Inflammatory macrophage treated with lipopolysaccharide for 4 hours (primary cell): ENCODE data around the gene IGF1R.
A peak's percentile ranks its signal among the peaks of the same experiment; 100 is the strongest.
"Not testable (repeated sequence)": the region's sequence is repeated elsewhere in the genome, so short reads cannot be mapped to it uniquely, and the experiment has no call there.

Experiments used
- DNase-seq: peaks from one replicate; pipeline ENCODE4 v3.0.0-alpha.2; 2020

Gene IGF1R

GRCh38 chr15:98647774-98648653, at the start of gene IGF1R:
TSS of gene IGF1R (plus strand) at chr15:98648539. CDS start at chr15:98649582, 1,043 bp downstream.
- DNase-seq: peak; percentile 85

- DNase-seq: peak; percentile 75
Observed at GRCh38 chr15:98599909-98600691, 48.2 kb upstream of the IGF1R start.

- DNase-seq: no peak
Observed at GRCh38 chr15:98604983-98605382, 43.4 kb upstream of the IGF1R start.

- DNase-seq: no peak
Observed at GRCh38 chr15:98609144-98609852, 39.0 kb upstream of the IGF1R start.

- DNase-seq: peak; percentile 49
Observed at GRCh38 chr15:98610991-98611390, 37.3 kb upstream of the IGF1R start.

- no peak for DNase-seq
Observed at GRCh38 chr15:98611808-98612207, 36.5 kb upstream of the IGF1R start.

- DNase-seq: peak; percentile 47
Observed at GRCh38 chr15:98612490-98613110, 35.7 kb upstream of the IGF1R start.

- DNase-seq: no peak
Observed at GRCh38 chr15:98614681-98615080, 33.7 kb upstream of the IGF1R start.

- DNase-seq: no peak
Observed at GRCh38 chr15:98616397-98616796, 31.9 kb upstream of the IGF1R start.

- no peak for DNase-seq
Observed at GRCh38 chr15:98617328-98617980, 30.9 kb upstream of the IGF1R start.

GRCh38 chr15:98618576-98618975, 29.8 kb upstream of the IGF1R start:
- DNase-seq: not testable (repeated sequence)

- no peak for DNase-seq
Observed at GRCh38 chr15:98620020-98620419, 28.3 kb upstream of the IGF1R start.

- DNase-seq: no peak
Observed at GRCh38 chr15:98621021-98621420, 27.3 kb upstream of the IGF1R start.

- no peak for DNase-seq
Observed at GRCh38 chr15:98625614-98626013, 22.7 kb upstream of the IGF1R start.

GRCh38 chr15:98626153-98626552, 22.2 kb upstream of the IGF1R start:
- no peak for DNase-seq

- DNase-seq: no peak
Observed at GRCh38 chr15:98628216-98628615, 20.1 kb upstream of the IGF1R start.

GRCh38 chr15:98635848-98636247, 12.5 kb upstream of the IGF1R start:
- peak; percentile 19 for DNase-seq

GRCh38 chr15:98643115-98643514, 5.2 kb upstream of the IGF1R start:
- no peak for DNase-seq

GRCh38 chr15:98646546-98647025, 1.8 kb upstream of the IGF1R start:
- no peak for DNase-seq

- DNase-seq: peak; percentile 39
Observed at GRCh38 chr15:98647026-98647773, 1.1 kb upstream of the IGF1R start.
